ENCODE measurements around the gene UTS2B. TPM values are rescaled to one million over a fixed set of nuclear protein-coding genes. Genes with fewer than 3 reads are reported as not detected.

The UTS2B gene
- total RNA-seq, 1 donor from 2014 or later = 0.75 TPM

GRCh38 chr3:191269289-191270085 lies 60.8 kb downstream of the UTS2B start:
- no peak overlapping the region for H3K27ac ChIP-seq
- H3K4me3 ChIP-seq = no peak overlapping the region
- H3K36me3 ChIP-seq = no peaks in the 10 kb centered on the region
- ATAC-seq (no peak), DNase-seq (no peak)
- intact Hi-C loops (cut with DNase I) = no loop called here
- no peaks in the 10 kb centered on the region for H3K4me1 ChIP-seq
- H3K9me3 ChIP-seq = no peaks in the 10 kb centered on the region
- TF ChIP-seq CTCF (IDR thresholded peaks at IDR 0.05) = no peak
- no peaks in the 10 kb centered on the region for H3K27me3 ChIP-seq

DNA sequence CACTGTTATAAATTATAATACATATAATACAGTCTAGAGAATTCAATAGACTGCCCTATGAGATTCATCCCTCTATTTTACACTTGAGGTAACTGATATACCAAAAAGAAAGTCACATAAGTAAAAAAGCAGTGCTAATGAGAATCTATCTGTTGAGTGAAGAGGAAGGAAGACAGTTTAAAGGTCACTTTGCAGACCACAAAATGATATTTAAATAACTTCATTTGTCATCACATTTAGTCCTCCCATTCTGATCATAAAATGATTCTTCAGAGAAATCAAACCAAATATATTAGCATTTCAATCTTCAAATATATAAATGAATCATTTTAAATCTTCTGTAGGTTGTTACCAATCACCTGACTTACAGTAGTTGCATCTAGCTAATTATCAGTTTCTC lies 61.6 kb downstream of the UTS2B start:
- H3K27ac ChIP-seq = no peak overlapping the region
- H3K4me3 ChIP-seq = no peak overlapping the region
- ATAC-seq = no peak
- intact Hi-C loops (cut with DNase I) = no loop called here
- no peaks in the 10 kb centered on the region for H3K27me3 ChIP-seq
- H3K4me1 ChIP-seq = no peaks in the 10 kb centered on the region
- H3K36me3 ChIP-seq = no peaks in the 10 kb centered on the region
- DNase-seq = no peak
- H3K9me3 ChIP-seq = no peaks in the 10 kb centered on the region
- TF ChIP-seq CTCF (IDR thresholded peaks at IDR 0.05) = no peak

- H3K9me3 ChIP-seq = no peaks in the 10 kb centered on the region
- H3K4me3 ChIP-seq = peak overlapping the region; percentile 9
- no peaks in the 10 kb centered on the region for H3K27me3 ChIP-seq
- intact Hi-C loops (cut with DNase I) = no loop called here
- no peak for TF ChIP-seq CTCF (IDR thresholded peaks at IDR 0.05)
- H3K4me1 ChIP-seq = no peaks in the 10 kb centered on the region
- H3K27ac ChIP-seq = peak overlapping the region; percentile 27
- H3K36me3 ChIP-seq = no peaks in the 10 kb centered on the region
- DNase-seq (no peak), ATAC-seq (peak; percentile 51)
These were observed 66.5 kb downstream of the UTS2B start for GRCh38 chr3:191263850-191264249.

DNA sequence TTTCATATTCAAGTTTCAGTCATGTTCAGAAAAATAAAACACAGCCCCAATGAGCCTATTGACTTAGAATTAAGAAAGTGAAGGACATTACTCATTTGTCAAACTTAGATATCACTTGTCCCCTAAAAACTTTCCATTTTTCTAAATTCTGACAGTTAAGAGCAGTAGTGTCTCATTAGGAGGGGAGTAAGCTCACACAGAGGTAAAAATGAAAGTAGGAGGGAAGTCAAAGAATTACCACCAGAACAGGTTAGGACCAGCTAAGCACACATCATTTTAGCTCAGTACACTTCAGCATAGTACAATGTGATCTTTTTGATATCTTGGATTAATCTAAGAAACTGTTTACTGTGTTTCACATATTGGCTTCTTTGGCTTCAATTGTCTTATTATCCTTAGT lies 67.0 kb downstream of the UTS2B start:
- no peaks in the 10 kb centered on the region for H3K4me1 ChIP-seq
- no peak for DNase-seq
- H3K36me3 ChIP-seq = no peaks in the 10 kb centered on the region
- peak overlapping the region; percentile 27 for H3K27ac ChIP-seq
- H3K9me3 ChIP-seq = no peaks in the 10 kb centered on the region
- no peaks in the 10 kb centered on the region for H3K27me3 ChIP-seq
- no peak for TF ChIP-seq CTCF (IDR thresholded peaks at IDR 0.05)
- no peak for ATAC-seq
- intact Hi-C loops (cut with DNase I) = no loop called here
- peak overlapping the region; percentile 9 for H3K4me3 ChIP-seq

GRCh38 chr3:191262650-191263049 lies 67.7 kb downstream of the UTS2B start:
- no peaks in the 10 kb centered on the region for H3K4me1 ChIP-seq
- no peaks in the 10 kb centered on the region for H3K9me3 ChIP-seq
- H3K4me3 ChIP-seq = no peak overlapping the region
- DNase-seq = no peak
- intact Hi-C loops (cut with DNase I) = no loop called here
- H3K36me3 ChIP-seq = no peaks in the 10 kb centered on the region
- no peak for ATAC-seq
- H3K27me3 ChIP-seq = no peaks in the 10 kb centered on the region
- no peak for TF ChIP-seq CTCF (IDR thresholded peaks at IDR 0.05)
- no peak overlapping the region for H3K27ac ChIP-seq

- no peaks in the 10 kb centered on the region for H3K9me3 ChIP-seq
- H3K27ac ChIP-seq = no peak overlapping the region
- DNase-seq (no peak), ATAC-seq (no peak)
- no peaks in the 10 kb centered on the region for H3K36me3 ChIP-seq
- TF ChIP-seq CTCF (IDR thresholded peaks at IDR 0.05) = no peak
- H3K4me3 ChIP-seq = no peak overlapping the region
- H3K27me3 ChIP-seq = no peaks in the 10 kb centered on the region
- intact Hi-C loops (cut with DNase I) = no loop called here
- H3K4me1 ChIP-seq = no peaks in the 10 kb centered on the region
These were observed 69.1 kb downstream of the UTS2B start for GRCh38 chr3:191261304-191261638.

All from upper lobe of right lung (tissue), 1 donor.